ENCODE results near the gene SLC4A4.

The SLC4A4 gene

GRCh38 chr4:71537551-71538065, 198.8 kb downstream of the SLC4A4 start:
- DNase-seq (ENCODE audit: low read depth, low spot score): no peak

GRCh38 chr4:71538528-71538927, 199.7 kb downstream of the SLC4A4 start:
- no peak for DNase-seq (ENCODE audit: low read depth, low spot score)

GRCh38 chr4:71540749-71541269, 202.0 kb downstream of the SLC4A4 start:
- DNase-seq (ENCODE audit: low read depth, low spot score): no peak

GRCh38 chr4:71541541-71541940, 202.7 kb downstream of the SLC4A4 start:
- no peak for DNase-seq (ENCODE audit: low read depth, low spot score)

GRCh38 chr4:71545168-71545567, 206.3 kb downstream of the SLC4A4 start:
- DNase-seq (ENCODE audit: low read depth, low spot score): peak; percentile 98

- DNase-seq (ENCODE audit: low read depth, low spot score): no peak
Measured at GRCh38 chr4:71549516-71550160, 210.8 kb downstream of the SLC4A4 start.

GRCh38 chr4:71550220-71551165, 211.7 kb downstream of the SLC4A4 start:
- DNase-seq (ENCODE audit: low read depth, low spot score): peak; percentile 41

GRCh38 chr4:71553605-71554004, 214.8 kb downstream of the SLC4A4 start:
- DNase-seq (ENCODE audit: low read depth, low spot score): no peak

GRCh38 chr4:71554025-71554424, 215.2 kb downstream of the SLC4A4 start:
- no peak for DNase-seq (ENCODE audit: low read depth, low spot score)

GRCh38 chr4:71558248-71558647, 219.4 kb downstream of the SLC4A4 start:
- DNase-seq (ENCODE audit: low read depth, low spot score): no peak

GRCh38 chr4:71559957-71560571, 221.2 kb downstream of the SLC4A4 start:
- no peak for DNase-seq (ENCODE audit: low read depth, low spot score)

GRCh38 chr4:71564775-71565174, 226.0 kb downstream of the SLC4A4 start:
- DNase-seq (ENCODE audit: low read depth, low spot score): no peak

GRCh38 chr4:71566856-71567255, 228.0 kb downstream of the SLC4A4 start:
- no peak for DNase-seq (ENCODE audit: low read depth, low spot score)

GRCh38 chr4:71568131-71568530, 229.3 kb downstream of the SLC4A4 start:
- no peak for DNase-seq (ENCODE audit: low read depth, low spot score)

- no peak for DNase-seq (ENCODE audit: low read depth, low spot score)
Measured at GRCh38 chr4:71570492-71570891, 231.7 kb downstream of the SLC4A4 start.

- no peak for DNase-seq (ENCODE audit: low read depth, low spot score)
Measured at GRCh38 chr4:71571346-71571745, 232.5 kb downstream of the SLC4A4 start.

GRCh38 chr4:71583971-71584370, 245.2 kb downstream of the SLC4A4 start:
- DNase-seq (ENCODE audit: low read depth, low spot score): no peak

GRCh38 chr4:71584585-71584984, 245.8 kb downstream of the SLC4A4 start:
- DNase-seq (ENCODE audit: low read depth, low spot score): no peak

- no peak for DNase-seq (ENCODE audit: low read depth, low spot score)
Measured at GRCh38 chr4:71586087-71586763, 247.4 kb downstream of the SLC4A4 start.

- DNase-seq (ENCODE audit: low read depth, low spot score): no peak
Measured at GRCh38 chr4:71587995-71588394, 249.2 kb downstream of the SLC4A4 start.

GRCh38 chr4:71592793-71593192, 254.0 kb downstream of the SLC4A4 start:
- no peak for DNase-seq (ENCODE audit: low read depth, low spot score)
